ENCODE results near the gene VPS13A.

Gene VPS13A

GRCh38 chr9:77453825-77454647, 276.7 kb downstream of the VPS13A start:
- in situ Hi-C loops (cut with MboI; ENCODE audit: low sequenced_read_pairs), result no loop called here

- in situ Hi-C loops (cut with MboI; ENCODE audit: low sequenced_read_pairs), result no loop called here
These were observed 277.3 kb downstream of the VPS13A start for GRCh38 chr9:77454663-77455062.

- in situ Hi-C loops (cut with MboI; ENCODE audit: low sequenced_read_pairs), result no loop called here
These were observed 278.1 kb downstream of the VPS13A start for GRCh38 chr9:77455312-77455927.

GRCh38 chr9:77456829-77457437, 279.6 kb downstream of the VPS13A start:
- in situ Hi-C loops (cut with MboI; ENCODE audit: low sequenced_read_pairs), result no loop called here

- in situ Hi-C loops (cut with MboI; ENCODE audit: low sequenced_read_pairs), result no loop called here
These were observed 280.7 kb downstream of the VPS13A start for GRCh38 chr9:77457916-77458592.

- in situ Hi-C loops (cut with MboI; ENCODE audit: low sequenced_read_pairs), result no loop called here
These were observed 283.6 kb downstream of the VPS13A start for GRCh38 chr9:77460938-77461337.

GRCh38 chr9:77462066-77462465, 284.7 kb downstream of the VPS13A start:
- in situ Hi-C loops (cut with MboI; ENCODE audit: low sequenced_read_pairs), result no loop called here

GRCh38 chr9:77463151-77463550, 285.8 kb downstream of the VPS13A start:
- in situ Hi-C loops (cut with MboI; ENCODE audit: low sequenced_read_pairs), result no loop called here

- in situ Hi-C loops (cut with MboI; ENCODE audit: low sequenced_read_pairs), result no loop called here
These were observed 287.3 kb downstream of the VPS13A start for GRCh38 chr9:77464661-77465060.

- in situ Hi-C loops (cut with MboI; ENCODE audit: low sequenced_read_pairs), result no loop called here
These were observed 292.3 kb downstream of the VPS13A start for GRCh38 chr9:77469515-77470231.
